DND-41 (cell line): ENCODE measurements around the gene EIF2S3.

Source experiments
- ATAC-seq: fragments of 200-7000 bp; cut with Tn5 transposase; 3 replicates; pipeline ENCODE4 v1.9.1; 2021; ENCODE audit warnings: low read depth; ENCODE audit not compliant: insufficient read depth
- DNase-seq: peaks from one replicate; pipeline ENCODE4 v3.0.0-alpha.2; 2020
- H2AFZ ChIP-seq: 2 replicates; pipeline ENCODE4 v1.6.0; 2012; ENCODE audit warnings: low read depth, low read length
- H3K27ac ChIP-seq: 2 replicates; pipeline ENCODE4 v1.5.1; 2012; ENCODE audit warnings: low read length, inconsistent platforms
- H3K27me3 ChIP-seq: fragments of 200-600 bp; sonication (generic); 2 replicates; pipeline ENCODE4 v1.6.0; 2012; ENCODE audit warnings: low read length, mild to moderate bottlenecking, inconsistent platforms; ENCODE audit not compliant: insufficient read depth, poor library complexity
- H3K36me3 ChIP-seq: 2 replicates; pipeline ENCODE4 v1.5.1; 2012; ENCODE audit warnings: low read length, inconsistent platforms; ENCODE audit not compliant: insufficient read depth
- H3K4me1 ChIP-seq: 2 replicates; pipeline ENCODE4 v1.5.1; 2012; ENCODE audit warnings: mild to moderate bottlenecking, low read length; ENCODE audit not compliant: insufficient read depth
- H3K4me2 ChIP-seq: 2 replicates; pipeline ENCODE4 v1.6.0; 2012; ENCODE audit warnings: mild to moderate bottlenecking, moderate library complexity, low read length, inconsistent platforms; ENCODE audit not compliant: insufficient read depth
- H3K4me3 ChIP-seq, 2 experiments: fragments of 200-600 bp in 1 of 2; shearing (Covaris generic) in 1 of 2; 2 replicates each; pipeline ENCODE4 v1.5.1; 2012 to 2016; ENCODE audit warnings: inconsistent platforms in 2 of 2, low read length in 2 of 2, mild to moderate bottlenecking in 2 of 2, low read depth in 1 of 2, moderate library complexity in 1 of 2
- H3K79me2 ChIP-seq: 2 replicates; pipeline ENCODE4 v1.6.0; 2012; ENCODE audit warnings: low read length, inconsistent platforms; ENCODE audit not compliant: insufficient read depth
- H3K9ac ChIP-seq: 2 replicates; pipeline ENCODE4 v1.6.0; 2012; ENCODE audit warnings: low read depth, mild to moderate bottlenecking, inconsistent platforms, low read length, moderate library complexity
- H3K9me3 ChIP-seq: 2 replicates; pipeline ENCODE4 v1.5.1; 2012; ENCODE audit warnings: low read length, moderate library complexity, mild to moderate bottlenecking, inconsistent platforms; ENCODE audit not compliant: insufficient read depth, severe bottlenecking
- H4K20me1 ChIP-seq: 2 replicates; pipeline ENCODE4 v1.6.0; 2012; ENCODE audit warnings: low read length; ENCODE audit not compliant: insufficient read depth
- EZH2 ChIP-seq: IDR thresholded peaks from 3 replicates; pipeline ENCODE4 v1.6.1; 2012; ENCODE audit warnings: borderline replicate concordance, low read depth, mild to moderate bottlenecking, moderate library complexity, low read length, inconsistent platforms; ENCODE audit not compliant: severe bottlenecking
- TF ChIP-seq, protein P1 (sequence below): IDR thresholded peaks from 2 replicates; pipeline ENCODE4 v1.5.1; 2012; ENCODE audit warnings: borderline replicate concordance, low read length, moderate library complexity, mild to moderate bottlenecking; ENCODE audit not compliant: poor library complexity, severe bottlenecking; ENCODE audit errors: extremely low read depth

Gene EIF2S3

DNA sequence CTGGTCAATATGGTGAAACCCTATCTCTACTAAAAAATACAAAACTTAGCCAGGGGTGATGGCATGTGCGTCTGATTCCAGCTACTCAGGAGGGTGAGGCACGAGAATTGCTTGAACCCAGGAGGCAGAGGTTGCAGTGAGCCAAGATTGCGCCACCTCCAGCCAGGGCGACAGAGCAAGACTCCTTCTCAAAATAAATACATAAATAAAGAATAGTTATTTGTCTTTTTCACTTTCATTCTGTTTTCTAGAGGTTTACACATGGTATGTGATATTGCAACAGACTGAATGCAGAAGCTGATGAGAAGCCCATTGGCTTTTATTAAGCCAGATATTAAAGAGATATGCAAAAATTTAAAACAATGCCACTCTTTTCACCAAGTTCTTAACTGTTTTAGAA lies 35.9 kb upstream of the EIF2S3 start:
- Histone ChIP-seq H3K27ac (no peak overlapping the region), H4K20me1 (peaks cover 5% of the 10 kb centered on the region; the same call in 1 of the 2 replicates), H3K79me2 (peaks cover 94% of the 10 kb centered on the region), H3K27me3 (no peaks in the 10 kb centered on the region), H2AFZ (no peak overlapping the region), H3K4me2 (no peak overlapping the region), H3K9me3 (no peaks in the 10 kb centered on the region), H3K4me3 (no peak overlapping the region), H3K36me3 (peaks cover 9% of the 10 kb centered on the region; the same call in 1 of the 2 replicates), H3K9ac (no peak overlapping the region), H3K4me1 (peaks cover 26% of the 10 kb centered on the region; the same call in 1 of the 2 replicates)
- ATAC-seq (no peak), DNase-seq (no peak)
- TF ChIP-seq, protein P1, sequence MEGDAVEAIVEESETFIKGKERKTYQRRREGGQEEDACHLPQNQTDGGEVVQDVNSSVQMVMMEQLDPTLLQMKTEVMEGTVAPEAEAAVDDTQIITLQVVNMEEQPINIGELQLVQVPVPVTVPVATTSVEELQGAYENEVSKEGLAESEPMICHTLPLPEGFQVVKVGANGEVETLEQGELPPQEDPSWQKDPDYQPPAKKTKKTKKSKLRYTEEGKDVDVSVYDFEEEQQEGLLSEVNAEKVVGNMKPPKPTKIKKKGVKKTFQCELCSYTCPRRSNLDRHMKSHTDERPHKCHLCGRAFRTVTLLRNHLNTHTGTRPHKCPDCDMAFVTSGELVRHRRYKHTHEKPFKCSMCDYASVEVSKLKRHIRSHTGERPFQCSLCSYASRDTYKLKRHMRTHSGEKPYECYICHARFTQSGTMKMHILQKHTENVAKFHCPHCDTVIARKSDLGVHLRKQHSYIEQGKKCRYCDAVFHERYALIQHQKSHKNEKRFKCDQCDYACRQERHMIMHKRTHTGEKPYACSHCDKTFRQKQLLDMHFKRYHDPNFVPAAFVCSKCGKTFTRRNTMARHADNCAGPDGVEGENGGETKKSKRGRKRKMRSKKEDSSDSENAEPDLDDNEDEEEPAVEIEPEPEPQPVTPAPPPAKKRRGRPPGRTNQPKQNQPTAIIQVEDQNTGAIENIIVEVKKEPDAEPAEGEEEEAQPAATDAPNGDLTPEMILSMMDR: no peak
- no peak for TF ChIP-seq EZH2

DNA sequence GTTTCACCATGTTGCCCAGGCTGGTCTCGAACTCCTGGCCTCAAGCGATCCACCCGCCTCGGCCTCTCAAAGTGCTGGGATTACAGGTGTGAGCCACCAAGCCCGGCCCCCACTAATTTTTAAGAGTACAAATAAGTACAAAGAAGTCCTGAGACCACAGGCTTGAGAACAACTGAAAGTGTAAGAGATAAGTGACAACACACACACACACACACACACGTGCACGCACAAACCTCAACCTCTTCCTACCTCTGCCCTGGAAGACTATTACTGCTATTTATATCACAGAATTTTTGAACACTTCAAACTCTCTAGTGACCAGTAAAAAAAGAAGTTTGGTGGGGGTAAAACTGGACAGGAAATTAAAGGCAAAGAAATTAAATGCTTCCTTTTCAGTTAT lies 35.3 kb upstream of the EIF2S3 start:
- peaks cover 26% of the 10 kb centered on the region; the same call in 1 of the 2 replicates for H3K4me1 ChIP-seq
- no peaks in the 10 kb centered on the region for H3K27me3 ChIP-seq
- no peak overlapping the region for H3K27ac ChIP-seq
- TF ChIP-seq EZH2: no peak
- TF ChIP-seq, protein P1: no peak
- peaks cover 9% of the 10 kb centered on the region; the same call in 1 of the 2 replicates for H3K36me3 ChIP-seq
- peaks cover 94% of the 10 kb centered on the region for H3K79me2 ChIP-seq
- no peak overlapping the region for H3K9ac ChIP-seq
- no peak overlapping the region for H2AFZ ChIP-seq
- H4K20me1 ChIP-seq: peaks cover 4% of the 10 kb centered on the region; the same call in 1 of the 2 replicates
- no peak overlapping the region for H3K4me3 ChIP-seq
- DNase-seq: no peak
- no peak overlapping the region for H3K4me2 ChIP-seq
- no peaks in the 10 kb centered on the region for H3K9me3 ChIP-seq
- ATAC-seq: no peak

DNA sequence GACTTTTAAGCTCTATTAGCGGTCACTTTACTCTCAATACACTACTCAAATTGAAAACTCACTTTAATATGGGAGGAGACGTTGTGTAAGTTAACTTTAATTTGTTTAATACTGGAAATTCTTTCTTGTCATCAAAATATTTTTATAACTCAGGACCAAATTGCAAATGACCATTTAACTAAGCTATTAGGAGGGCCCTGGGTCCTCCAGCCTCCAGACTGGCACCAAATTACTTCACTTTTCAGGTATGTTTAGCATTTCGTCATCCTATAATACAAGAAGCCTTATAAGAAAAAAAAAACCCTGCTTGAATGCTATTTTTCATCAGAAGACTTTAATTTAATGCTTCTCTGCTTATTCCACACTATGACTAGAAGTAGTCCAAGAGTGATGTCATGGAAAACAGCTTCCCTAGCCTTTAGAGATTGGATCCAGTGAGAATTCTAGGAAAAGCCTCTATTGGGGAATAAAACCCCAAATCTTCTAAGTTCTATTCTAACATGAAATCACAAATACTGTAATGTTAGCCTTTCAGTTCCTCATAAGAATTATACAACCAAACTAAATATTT lies 34.4 kb upstream of the EIF2S3 start:
- no peaks in the 10 kb centered on the region; the same call in 1 of the 2 replicates for H4K20me1 ChIP-seq
- H3K9ac ChIP-seq: peak overlapping the region; percentile 18; the same call in 1 of the 2 replicates
- H3K4me3 ChIP-seq: no peak overlapping the region
- no peak overlapping the region for H2AFZ ChIP-seq
- no peak overlapping the region for H3K27ac ChIP-seq
- no peak for DNase-seq
- H3K36me3 ChIP-seq: peaks cover 8% of the 10 kb centered on the region; the same call in 1 of the 2 replicates
- H3K4me1 ChIP-seq: peaks cover 26% of the 10 kb centered on the region; the same call in 1 of the 2 replicates
- no peaks in the 10 kb centered on the region for H3K27me3 ChIP-seq
- no peaks in the 10 kb centered on the region for H3K9me3 ChIP-seq
- H3K4me2 ChIP-seq: peak overlapping the region; percentile 64; the same call in 1 of the 2 replicates
- TF ChIP-seq EZH2: no peak
- TF ChIP-seq, protein P1: no peak
- peaks cover 91% of the 10 kb centered on the region for H3K79me2 ChIP-seq
- ATAC-seq: no peak
